HG03025 (cell line): ENCODE results near the gene CREBZF.
A peak's percentile ranks its signal among the peaks of the same experiment; 100 is the strongest.
"Not testable (repeated sequence)": the region's sequence is repeated elsewhere in the genome, so short reads cannot be mapped to it uniquely, and the experiment has no call there.

Experiments used
- ATAC-seq: cut with Tn5 transposase; IDR thresholded peaks from one replicate; pipeline ENCODE4 v1.9.1; 2021; ENCODE audit warnings: mild to moderate bottlenecking, moderate library complexity; ENCODE audit not compliant: unreplicated experiment, low FRiP score

CREBZF gene

GRCh38 chr11:85627998-85628770 is 36.7 kb downstream of the CREBZF start, which contains the start of gene TMEM126B:
TSS of gene TMEM126B (plus strand) at chr11:85628593. CDS start at chr11:85628608, 15 bp downstream.
- ATAC-seq: peak; percentile 100

- no peak for ATAC-seq
Observed at GRCh38 chr11:85627332-85627997, 37.5 kb downstream of the CREBZF start, which contains the start of gene DLG2. TSS of gene DLG2 (minus strand) at chr11:85627344.

GRCh38 chr11:85626496-85626895 is 38.4 kb downstream of the CREBZF start:
- ATAC-seq: no peak

GRCh38 chr11:85620256-85620655 is 44.7 kb downstream of the CREBZF start:
- ATAC-seq: no peak

- no peak for ATAC-seq
Observed at GRCh38 chr11:85619499-85619898, 45.4 kb downstream of the CREBZF start.

GRCh38 chr11:85611643-85612042 is 53.3 kb downstream of the CREBZF start:
- ATAC-seq: not testable (repeated sequence)
